ENCODE results near the gene MPHOSPH10. TPM values are rescaled to one million over a fixed set of nuclear protein-coding genes. Genes with fewer than 3 reads are reported as not detected.

The MPHOSPH10 gene
- total RNA-seq, 1 experiment from 2014 or later, result 26.4 TPM

GRCh38 chr2:71156573-71156972 lies 26.1 kb downstream of the MPHOSPH10 start:
- peak overlapping the region; percentile 71; the same call in 1 of the 2 replicates for H2AFZ ChIP-seq (ENCODE audit: low read length)
- POLR2A ChIA-PET (ENCODE audit: unreplicated experiment), result no interaction called here
- CTCF ChIA-PET, result no interaction called here

GRCh38 chr2:71157124-71157793 lies 26.8 kb downstream of the MPHOSPH10 start:
- Histone ChIP-seq H3K79me2 (ENCODE audit: low read length) (no peaks in the 10 kb centered on the region), H2AFZ (ENCODE audit: low read length) (peak overlapping the region; percentile 71; the same call in 1 of the 2 replicates), H3K36me3 (ENCODE audit: low read depth, low read length) (no peaks in the 10 kb centered on the region), H3K9me3 (ENCODE audit: low read length) (no peaks in the 10 kb centered on the region), H3K27me3 (ENCODE audit: low read length) (no peaks in the 10 kb centered on the region), H3K4me3 (ENCODE audit: low read length) (peak overlapping the region; percentile 50; the same call in 1 of the 2 replicates), H3F3A (ENCODE audit: low read length, unreplicated experiment) (no peaks in the 10 kb centered on the region), H3K4me1 (ENCODE audit: insufficient read depth, low read length) (peaks cover 12% of the 10 kb centered on the region), H4K20me1 (ENCODE audit: low read length) (no peaks in the 10 kb centered on the region), H3K9ac (ENCODE audit: low read length) (no peak overlapping the region), H3K4me2 (ENCODE audit: low read length) (peak overlapping the region; percentile 83), H3K9me2 (replicated peaks; ENCODE audit: low read length) (no peaks in the 10 kb centered on the region), H3K27ac (ENCODE audit: low read length) (no peak overlapping the region)
- BruUV-seq (replicated peaks), result no TSS peak
- CTCF ChIA-PET, result no interaction called here
- TF ChIP-seq EZH2phosphoT487 (IDR thresholded peaks at IDR 0.05; ENCODE audit: borderline replicate concordance, low read length) (no peak), CTCF (conservative IDR thresholded peaks at IDR 0.05; ENCODE audit: low read depth, low read length) (peak; percentile 81), EZH2 (IDR thresholded peaks at IDR 0.05; ENCODE audit: low read length, unreplicated experiment) (no peak)
- peak; percentile 74 for ATAC-seq
- DNase-seq, result peak; percentile 67
- POLR2A ChIA-PET (ENCODE audit: unreplicated experiment), result no interaction called here
- intact Hi-C loops (cut with micrococcal nuclease), result loop anchor here (1.0 to 2.0 kb wide), 2 partner anchors 34 to 68 kb away; no protein-coding TSS in a partner anchor

More at GRCh38 chr2:71156573-71156972, 26.1 kb downstream of the MPHOSPH10 start:
- intact Hi-C loops (cut with micrococcal nuclease), result loop anchor here (2.0 kb wide), 1 partner anchor 34 kb away; no protein-coding TSS in a partner anchor
- H3K9me2 ChIP-seq (replicated peaks; ENCODE audit: low read length), result no peaks in the 10 kb centered on the region
- peak; percentile 41 for DNase-seq
- H3K79me2 ChIP-seq (ENCODE audit: low read length), result no peaks in the 10 kb centered on the region
- H3K4me3 ChIP-seq (ENCODE audit: low read length), result peak overlapping the region; percentile 50; the same call in 1 of the 2 replicates
- H3K9ac ChIP-seq (ENCODE audit: low read length), result no peak overlapping the region
- H4K20me1 ChIP-seq (ENCODE audit: low read length), result no peaks in the 10 kb centered on the region
- H3K27me3 ChIP-seq (ENCODE audit: low read length), result no peaks in the 10 kb centered on the region
- no TSS peak for BruUV-seq (replicated peaks)
- H3K36me3 ChIP-seq (ENCODE audit: low read depth, low read length), result no peaks in the 10 kb centered on the region
- no peak for TF ChIP-seq CTCF (conservative IDR thresholded peaks at IDR 0.05; ENCODE audit: low read depth, low read length)
- no peak for TF ChIP-seq EZH2 (IDR thresholded peaks at IDR 0.05; ENCODE audit: low read length, unreplicated experiment)
- no peak for TF ChIP-seq EZH2phosphoT487 (IDR thresholded peaks at IDR 0.05; ENCODE audit: borderline replicate concordance, low read length)
- H3K4me1 ChIP-seq (ENCODE audit: insufficient read depth, low read length), result peaks cover 12% of the 10 kb centered on the region
- H3K4me2 ChIP-seq (ENCODE audit: low read length), result peak overlapping the region; percentile 83
- H3F3A ChIP-seq (ENCODE audit: low read length, unreplicated experiment), result no peaks in the 10 kb centered on the region
- H3K27ac ChIP-seq (ENCODE audit: low read length), result no peak overlapping the region
- ATAC-seq, result peak; percentile 52
- no peaks in the 10 kb centered on the region for H3K9me3 ChIP-seq (ENCODE audit: low read length)

GRCh38 chr2:71166812-71167211 lies 36.4 kb downstream of the MPHOSPH10 start:
- BruUV-seq (replicated peaks), result no TSS peak
- H3K4me1 ChIP-seq (ENCODE audit: insufficient read depth, low read length), result no peaks in the 10 kb centered on the region
- intact Hi-C loops (cut with micrococcal nuclease), result no loop called here
- H3K9me2 ChIP-seq (replicated peaks; ENCODE audit: low read length), result no peaks in the 10 kb centered on the region
- no peaks in the 10 kb centered on the region for H3K79me2 ChIP-seq (ENCODE audit: low read length)
- H3K4me2 ChIP-seq (ENCODE audit: low read length), result no peak overlapping the region
- H3K27me3 ChIP-seq (ENCODE audit: low read length), result no peaks in the 10 kb centered on the region
- H3K9ac ChIP-seq (ENCODE audit: low read length), result no peak overlapping the region
- no peaks in the 10 kb centered on the region for H3K9me3 ChIP-seq (ENCODE audit: low read length)
- ATAC-seq (no peak), DNase-seq (peak; percentile 11)
- ChIA-PET POLR2A (ENCODE audit: unreplicated experiment) (no interaction called here), CTCF (no interaction called here)
- H3K36me3 ChIP-seq (ENCODE audit: low read depth, low read length), result no peaks in the 10 kb centered on the region
- H2AFZ ChIP-seq (ENCODE audit: low read length), result no peak overlapping the region
- no peak overlapping the region for H3K27ac ChIP-seq (ENCODE audit: low read length)
- TF ChIP-seq EZH2phosphoT487 (IDR thresholded peaks at IDR 0.05; ENCODE audit: borderline replicate concordance, low read length) (no peak), CTCF (conservative IDR thresholded peaks at IDR 0.05; ENCODE audit: low read depth, low read length) (no peak), EZH2 (IDR thresholded peaks at IDR 0.05; ENCODE audit: low read length, unreplicated experiment) (no peak)
- no peaks in the 10 kb centered on the region for H3F3A ChIP-seq (ENCODE audit: low read length, unreplicated experiment)
- no peaks in the 10 kb centered on the region for H4K20me1 ChIP-seq (ENCODE audit: low read length)
- H3K4me3 ChIP-seq (ENCODE audit: low read length), result no peak overlapping the region

All from PC-3 (cell line).